GM21576 (cell line): ENCODE data around the gene ABI2.
"Not testable (repeated sequence)": the region's sequence is repeated elsewhere in the genome, so short reads cannot be mapped to it uniquely, and the experiment has no call there.

Source experiments
- ATAC-seq: cut with Tn5 transposase; IDR thresholded peaks from one replicate; pipeline ENCODE4 v1.9.1; 2021; ENCODE audit warnings: mild to moderate bottlenecking, moderate library complexity; ENCODE audit not compliant: unreplicated experiment

ABI2 gene

DNA sequence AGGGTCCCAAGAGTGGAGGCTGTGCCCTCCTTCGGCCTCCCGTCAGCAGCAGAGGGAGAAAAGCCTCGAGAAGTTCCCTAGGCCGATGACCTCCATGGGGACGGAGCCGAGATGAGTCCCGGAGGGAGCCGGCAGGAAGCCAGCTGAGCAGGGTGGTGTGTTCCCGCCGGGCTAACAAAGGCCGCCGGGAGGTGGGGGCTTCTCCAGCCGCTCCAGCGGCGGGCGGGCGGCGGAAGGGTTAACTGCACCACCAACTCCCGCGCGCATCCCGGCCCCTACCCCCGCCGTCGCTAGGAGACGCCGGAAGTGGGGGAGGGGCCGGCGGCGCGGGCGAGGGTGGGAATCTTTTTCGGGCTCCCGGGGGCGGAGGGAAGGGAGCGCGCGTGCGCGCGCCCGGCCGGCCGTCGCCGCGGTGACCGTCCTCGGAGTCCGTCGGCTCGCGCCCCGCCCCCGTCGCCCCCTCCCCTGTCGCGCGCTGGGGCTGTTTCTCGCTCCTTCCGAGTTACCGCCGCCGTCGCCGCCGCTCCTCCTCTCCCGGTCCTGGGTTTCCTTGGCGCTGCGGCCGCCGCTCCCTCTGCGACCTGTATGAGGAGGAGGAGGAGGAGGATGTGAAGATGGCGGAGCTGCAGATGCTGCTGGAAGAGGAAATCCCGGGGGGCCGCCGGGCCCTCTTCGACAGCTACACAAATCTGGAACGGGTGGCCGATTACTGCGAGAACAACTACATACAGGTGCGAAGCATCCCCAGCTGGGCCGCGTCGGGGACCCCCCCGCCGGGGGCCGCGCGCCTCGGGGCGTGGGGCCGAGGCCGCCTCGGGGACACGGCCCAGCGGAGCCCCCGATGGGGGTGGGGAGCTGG is at the start of gene ABI2:
TSS of gene ABI2 (plus strand) at position 494 of the 859 bp plus-strand sequence. CDS start at position 615, 121 bp downstream.
- ATAC-seq, result peak; percentile 52

DNA sequence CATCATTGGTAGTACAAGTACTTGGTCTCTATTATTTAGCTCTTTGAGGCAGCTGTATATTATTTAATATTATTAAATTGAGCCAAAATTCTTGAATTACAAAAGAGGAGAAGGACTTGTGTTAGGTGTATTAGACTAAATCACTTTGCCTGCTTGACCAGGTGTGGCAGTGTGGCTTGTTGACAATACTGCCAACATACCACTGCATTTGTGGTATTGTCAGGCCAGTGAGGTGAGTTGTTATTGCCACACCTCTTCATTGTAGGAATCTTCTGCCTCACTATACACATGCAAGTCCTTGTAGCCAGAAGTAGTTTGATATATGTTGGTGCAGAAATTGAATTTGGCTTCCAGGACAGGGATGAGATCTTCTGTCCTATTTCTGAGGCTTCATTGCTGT is 48.9 kb upstream of the ABI2 start:
- no peak for ATAC-seq

DNA sequence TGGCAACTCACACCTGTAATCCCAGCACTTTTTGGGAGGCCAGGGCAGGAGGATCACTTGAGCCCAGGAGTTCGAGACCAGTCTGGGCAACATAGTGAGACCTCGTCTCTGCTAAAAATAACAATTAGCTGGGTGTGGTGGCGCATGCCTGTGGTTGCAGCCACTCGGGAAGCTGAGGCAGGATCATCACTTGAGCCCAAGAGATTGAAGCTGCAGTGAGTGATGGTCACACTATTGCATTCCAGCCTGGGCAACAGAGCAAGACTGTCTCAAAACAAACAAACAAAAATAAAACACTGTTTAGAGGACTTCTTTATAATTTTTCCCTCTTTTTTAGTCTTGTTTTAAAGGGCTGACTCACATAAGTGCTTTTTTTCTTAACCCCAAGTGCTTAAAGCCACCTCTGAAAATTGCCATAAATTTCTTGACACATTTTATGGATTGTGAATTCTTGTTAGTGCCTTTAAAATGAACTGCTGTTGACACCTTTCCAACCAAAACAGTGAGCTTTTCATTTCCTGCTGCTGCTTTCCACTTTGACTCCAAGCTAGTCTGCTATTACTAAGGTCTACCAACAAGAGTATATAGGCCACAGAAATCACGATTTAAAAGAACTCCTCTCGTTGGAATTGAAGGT is 47.6 kb upstream of the ABI2 start:
- ATAC-seq, result no peak

DNA sequence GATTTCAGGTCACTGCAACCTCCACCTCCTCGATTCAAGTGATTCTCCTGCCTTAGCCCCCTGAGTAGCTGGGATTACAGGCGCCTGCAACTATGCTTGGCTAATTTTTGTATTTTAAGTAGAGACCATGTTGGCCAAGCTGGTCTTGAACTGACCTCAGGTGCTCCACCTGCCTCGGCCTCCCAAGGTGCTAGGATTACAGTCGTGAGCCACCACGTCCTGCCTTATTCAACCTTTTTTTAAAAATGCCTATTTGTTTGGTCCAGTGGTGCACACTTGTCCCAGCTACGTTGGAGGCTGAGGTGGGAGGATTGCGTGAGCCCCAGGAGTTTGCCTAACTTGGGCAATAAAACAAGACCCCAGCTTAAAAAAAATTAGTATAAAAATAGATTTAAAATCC is 46.1 kb upstream of the ABI2 start:
- no peak for ATAC-seq

DNA sequence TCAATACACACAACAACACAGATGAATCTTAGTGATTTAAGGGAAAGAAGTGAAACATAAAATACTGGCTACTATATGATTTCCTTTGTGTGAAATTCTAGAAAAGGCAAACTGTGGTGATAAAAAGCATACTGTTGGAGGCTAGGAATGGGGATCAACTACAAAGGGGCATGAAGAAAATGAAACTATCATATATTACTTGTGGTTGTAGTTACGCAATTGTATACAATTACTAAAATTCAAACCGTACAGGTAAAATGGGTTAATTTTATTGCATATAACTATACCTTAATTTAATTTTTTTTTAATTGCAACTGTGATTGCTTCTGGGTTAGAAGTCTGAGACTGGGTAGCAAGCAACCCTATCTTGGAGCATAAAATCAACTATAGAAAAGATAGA is 41.7 kb upstream of the ABI2 start:
- no peak for ATAC-seq

DNA sequence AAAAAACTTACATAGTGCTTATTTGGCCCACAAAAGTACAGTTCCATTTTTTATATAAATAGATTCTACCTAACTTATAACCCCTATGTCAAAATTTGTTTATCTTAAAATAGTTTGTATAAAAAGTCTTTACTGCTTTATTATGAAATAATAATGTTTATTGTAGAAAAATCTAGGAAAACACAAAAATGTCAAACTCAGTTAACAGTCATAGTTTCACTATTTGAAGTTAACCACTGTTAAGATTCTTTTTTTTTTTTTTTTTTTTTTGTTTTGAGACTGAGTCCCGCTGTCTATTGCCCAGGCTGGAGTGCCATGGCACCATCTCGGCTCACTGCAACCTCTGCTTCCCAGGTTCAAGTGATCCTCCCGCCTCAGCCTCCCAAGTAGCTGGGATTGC is 26.5 kb upstream of the ABI2 start:
- no peak for ATAC-seq

DNA sequence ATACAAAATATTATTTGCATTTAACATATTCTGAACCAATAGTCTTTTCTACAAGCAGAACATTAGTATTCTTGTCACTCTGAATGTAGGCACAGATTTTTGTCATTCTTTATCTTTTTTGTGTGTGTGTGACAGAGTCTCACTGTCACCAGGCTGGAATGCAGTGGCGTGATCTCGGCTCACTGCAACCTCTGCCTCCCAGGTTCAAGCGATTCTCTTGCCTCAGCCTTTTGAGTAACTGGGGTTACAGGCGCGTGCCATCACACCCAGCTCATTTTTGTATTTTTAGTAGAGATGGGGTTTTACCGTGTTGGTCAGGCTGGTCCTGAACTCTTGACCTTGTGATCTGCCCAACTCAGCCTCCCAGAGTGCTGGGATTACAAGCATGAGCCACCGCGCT is 25.6 kb upstream of the ABI2 start:
- not testable (repeated sequence) for ATAC-seq

DNA sequence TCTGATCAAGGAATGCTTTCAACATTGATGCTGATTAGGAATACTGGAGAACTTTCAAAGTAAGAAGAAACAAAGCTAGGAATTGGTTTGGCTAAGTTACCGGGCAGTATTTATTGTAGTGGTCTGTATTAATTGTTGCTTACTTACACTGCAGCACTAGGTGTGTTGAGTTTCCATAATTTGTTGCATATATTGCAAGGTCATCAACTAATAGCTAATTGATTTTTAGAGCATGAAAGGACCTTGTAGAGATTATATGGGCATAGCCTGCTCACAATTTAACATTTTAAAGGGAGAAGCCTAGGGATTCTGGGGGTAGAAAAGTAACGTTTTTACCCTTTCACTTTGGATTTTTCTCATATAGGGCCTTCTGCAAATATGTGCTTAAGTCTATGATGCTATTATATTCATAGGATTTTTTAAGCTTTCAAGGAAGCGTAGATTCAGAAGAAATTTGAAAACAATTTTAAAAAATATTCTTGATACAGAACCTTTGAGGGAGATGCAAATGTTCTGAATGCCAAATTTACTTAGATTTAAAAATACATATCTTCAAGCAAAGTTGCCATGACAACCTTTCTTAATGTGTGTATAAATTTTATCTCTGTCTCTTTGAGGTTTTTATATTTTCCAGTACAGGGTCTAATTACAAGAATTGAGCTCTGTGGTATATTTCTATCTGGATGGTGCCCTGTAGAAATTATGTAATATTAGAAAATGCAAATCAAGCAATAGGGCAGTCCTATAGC is 17.3 kb upstream of the ABI2 start:
- ATAC-seq, result no peak

DNA sequence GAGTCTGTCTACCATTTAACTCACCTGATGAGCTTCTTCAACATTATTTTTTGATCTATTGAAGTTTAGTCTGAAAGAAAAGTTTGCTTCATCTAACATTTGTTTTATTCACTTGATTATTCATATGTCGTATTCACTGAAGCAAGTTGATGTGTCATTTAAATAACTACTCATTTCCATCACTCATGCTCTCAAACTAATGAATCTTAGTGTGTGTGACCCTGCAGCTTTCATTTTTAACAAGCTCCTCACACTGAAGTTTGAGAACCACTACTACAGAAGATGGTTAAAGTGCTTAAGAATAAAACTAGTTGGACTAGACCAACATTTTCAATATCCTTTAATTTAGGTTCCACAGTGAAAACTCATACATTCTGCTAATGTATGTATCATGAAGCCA is 1.8 kb upstream of the ABI2 start:
- no peak for ATAC-seq

DNA sequence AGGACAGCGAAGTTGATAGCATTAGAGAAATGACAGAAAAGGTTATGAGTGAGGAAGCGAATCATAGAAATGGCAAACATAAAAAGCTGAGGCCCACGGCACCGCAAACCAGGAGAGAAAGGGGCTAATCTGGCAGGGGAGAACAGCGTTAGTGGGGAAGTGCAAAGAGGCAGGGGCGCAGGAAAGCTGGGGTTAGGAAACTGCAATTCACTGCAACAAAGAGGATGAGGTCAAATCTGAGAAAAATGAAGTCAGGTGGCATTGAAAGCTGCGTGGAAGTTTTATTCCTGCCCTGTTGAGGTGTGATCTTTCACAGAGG is 653 bp upstream of the ABI2 start:
- ATAC-seq, result peak; percentile 6

GRCh38 chr2:203328760-203329540 is 756 bp downstream of the ABI2 start:
- ATAC-seq, result peak; percentile 52

- ATAC-seq, result no peak
Measured at GRCh38 chr2:203330434-203330833, 2.2 kb downstream of the ABI2 start.

DNA sequence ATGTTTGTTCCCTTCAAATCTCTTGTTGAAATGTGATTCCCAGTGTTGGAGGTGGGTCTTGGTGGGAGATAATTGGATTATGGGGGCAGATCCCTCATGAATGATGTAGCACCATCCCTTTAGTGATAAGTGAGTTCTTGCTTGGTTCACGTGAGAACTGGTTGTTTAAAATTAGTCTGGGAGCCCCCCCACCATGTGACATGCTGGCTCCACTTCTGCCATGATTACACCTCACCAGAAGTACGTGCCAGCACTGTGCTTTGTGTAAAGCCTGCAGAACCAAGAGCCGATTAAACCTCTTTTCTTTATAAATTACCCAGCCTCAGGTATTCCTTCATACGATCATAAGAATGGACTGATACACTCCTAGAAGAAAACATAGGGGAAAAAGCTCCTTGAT is 10.1 kb downstream of the ABI2 start:
- no peak for ATAC-seq

GRCh38 chr2:203340791-203341487 is 12.7 kb downstream of the ABI2 start:
- ATAC-seq, result no peak

- no peak for ATAC-seq
Measured at GRCh38 chr2:203341741-203342310, 13.6 kb downstream of the ABI2 start.

DNA sequence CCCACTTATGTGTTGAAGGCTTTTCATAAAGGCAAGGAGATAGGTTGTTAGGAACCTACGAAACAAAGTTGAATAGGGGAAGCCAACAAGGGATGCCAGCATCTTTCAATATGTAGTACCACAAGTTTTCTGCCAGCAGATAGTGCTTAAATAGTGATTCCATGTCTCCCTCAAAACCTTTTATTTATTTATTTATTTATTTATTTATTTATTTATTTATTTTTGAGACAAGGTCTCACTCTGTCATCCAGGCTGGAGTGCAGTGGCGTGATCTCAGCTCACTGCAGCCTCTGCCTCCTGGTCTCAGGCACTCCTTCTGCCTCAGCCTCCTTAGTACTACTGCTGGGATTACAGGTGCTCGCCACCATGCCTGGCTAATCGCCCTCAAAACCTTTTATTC is 14.2 kb downstream of the ABI2 start:
- not testable (repeated sequence) for ATAC-seq

DNA sequence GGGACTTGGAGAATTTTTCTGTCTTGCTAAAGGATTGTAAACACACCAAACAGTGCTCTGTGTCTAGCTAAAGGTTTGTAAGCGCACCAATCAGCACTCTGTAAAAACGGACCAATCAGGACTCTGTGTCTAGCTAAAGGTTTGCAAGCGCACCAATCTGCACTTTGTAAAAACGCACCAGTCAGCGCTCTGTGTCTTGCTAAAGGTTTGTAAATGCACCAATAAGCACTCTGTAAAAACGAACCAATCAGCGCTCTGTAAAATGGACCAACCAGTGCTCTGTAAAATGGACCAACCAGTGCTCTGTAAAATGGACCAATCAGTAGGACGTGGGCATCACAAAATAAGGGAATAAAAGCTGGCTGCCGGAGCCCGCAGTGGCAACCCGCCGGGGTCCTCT is 16.5 kb downstream of the ABI2 start:
- no peak for ATAC-seq

DNA sequence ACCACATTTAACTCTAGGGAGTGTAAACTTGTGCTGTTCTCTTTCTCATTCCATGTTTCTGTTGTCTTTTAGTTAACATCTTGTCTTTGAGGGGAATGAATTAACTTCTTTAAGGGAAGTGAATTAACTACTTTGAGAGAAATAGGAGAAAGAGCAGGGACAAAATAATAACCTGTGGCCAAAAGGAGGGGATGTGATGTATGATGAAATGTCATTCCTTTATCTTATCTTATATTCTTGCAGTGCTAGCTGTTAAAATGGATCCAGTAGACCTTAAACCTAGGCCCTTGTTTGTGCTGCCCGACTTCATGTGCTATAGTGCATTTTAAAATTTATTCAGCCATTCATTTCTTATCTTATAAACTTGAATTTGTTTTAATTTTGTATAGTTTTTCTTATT is 18.4 kb downstream of the ABI2 start:
- ATAC-seq, result no peak

DNA sequence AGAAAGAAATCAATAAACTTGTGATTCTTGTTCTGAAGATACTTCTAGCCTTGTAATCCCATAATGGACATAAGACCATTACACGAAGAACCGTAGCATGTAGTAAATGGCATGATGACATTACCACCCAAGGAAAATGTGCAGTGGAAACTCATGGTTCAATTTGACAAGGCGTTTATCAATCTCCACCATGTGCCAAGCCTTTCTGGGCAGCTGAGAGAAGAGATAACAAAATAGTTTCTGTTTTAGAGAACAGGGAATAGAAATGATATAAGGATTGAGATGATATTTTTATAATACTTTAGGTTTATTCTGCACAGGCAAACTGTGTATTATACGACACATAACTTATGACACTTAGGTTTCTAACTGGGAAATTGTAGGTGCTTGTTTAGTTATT is 19.2 kb downstream of the ABI2 start:
- no peak for ATAC-seq

GRCh38 chr2:203352604-203353255 is 24.5 kb downstream of the ABI2 start:
- no peak for ATAC-seq
